Stomach (tissue), 4 donors: ENCODE data around the gene CCNG1.

Experiments
- CTCF ChIP-seq, 7 experiments: fragments of 450-650 bp in 4 of 7; fragments of 200-600 bp in 3 of 7; sonication (generic) in 3 of 7; IDR thresholded peaks; one replicate each; pipeline ENCODE4 v1.5.1; 2016 to 2019; ENCODE audit warnings: antibody characterized with exemption in 7 of 7, control low read depth in 2 of 7, mild to moderate bottlenecking in 1 of 7
- EP300 ChIP-seq: sonication (generic); formaldehyde crosslinking; IDR thresholded peaks from one replicate; pipeline ENCODE4 v1.6.1; 2017; ENCODE audit warnings: antibody characterized with exemption
- POLR2A ChIP-seq, 4 donors: fragments of 450-650 bp; IDR thresholded peaks; one replicate each; pipeline ENCODE4 v1.6.1; 2016; ENCODE audit warnings: antibody characterized with exemption in 4 of 4, control low read depth in 2 of 4, mild to moderate bottlenecking in 1 of 4, moderate library complexity in 1 of 4
- POLR2AphosphoS5 ChIP-seq, 3 donors: sonication (generic); formaldehyde crosslinking; IDR thresholded peaks; one replicate each; pipeline ENCODE4 v1.6.1; 2016; ENCODE audit warnings: antibody characterized with exemption in 3 of 3

DNA sequence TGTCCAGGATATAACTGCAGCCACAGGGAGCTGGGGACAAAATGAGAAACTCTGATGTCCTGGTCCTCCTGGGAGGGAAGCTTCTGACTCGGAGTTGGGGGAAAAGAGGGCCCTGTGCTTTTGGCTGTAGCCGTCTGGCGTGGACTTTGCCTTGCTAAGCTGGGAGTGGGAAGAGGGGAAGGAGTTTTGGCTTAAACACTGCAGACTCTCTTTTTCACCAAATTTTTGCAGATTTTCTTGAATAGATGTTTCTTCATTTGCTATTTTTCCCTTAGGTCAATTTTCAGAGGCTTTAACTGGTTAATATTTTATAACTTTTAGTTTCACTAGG is 52.3 kb downstream of the CCNG1 start:
- no peak for TF ChIP-seq CTCF (IDR thresholded peaks at IDR 0.05)
- no peak for TF ChIP-seq POLR2AphosphoS5 (IDR thresholded peaks at IDR 0.05)
- TF ChIP-seq POLR2A (IDR thresholded peaks at IDR 0.05), result no peak
- TF ChIP-seq EP300, result no peak
